CD14-positive monocyte (primary cell): Measurements from ENCODE around the gene CAPS2. TPM values are rescaled to one million over a fixed set of nuclear protein-coding genes. Genes with fewer than 3 reads are reported as not detected.

Source experiments
- DNase-seq, 3 donors: peaks; one replicate each; pipeline ENCODE4 v3.0.0-alpha.2; 2011 to 2022
- H2AFZ ChIP-seq: 2 replicates; pipeline ENCODE4 v1.6.0; 2012; ENCODE audit warnings: mild to moderate bottlenecking, low read depth, low read length, inconsistent platforms; ENCODE audit not compliant: insufficient read depth, poor library complexity, severe bottlenecking
- H3K27ac ChIP-seq, 2 donors: 1 replicate in 1 of 2; 2 replicates in 1 of 2; pipeline ENCODE4 v1.5.1; 2012 to 2013; ENCODE audit warnings: low read length in 2 of 2, control low read depth in 1 of 2, inconsistent platforms in 1 of 2, low read depth in 1 of 2, mild to moderate bottlenecking in 1 of 2
- H3K27me3 ChIP-seq, 2 donors: one replicate each; pipeline versions ENCODE4 v1.6.0 to v1.6.1; 2011 to 2013; ENCODE audit warnings: low read length in 2 of 2; ENCODE audit not compliant: control insufficient read depth in 2 of 2, insufficient read depth in 2 of 2
- H3K36me3 ChIP-seq, 2 donors: replicated peaks in 1 of 2; 1 replicate in 1 of 2; 2 replicates in 1 of 2; pipeline versions ENCODE4 v1.5.1 to v1.6.1; 2012 to 2013; ENCODE audit warnings: low read length in 2 of 2, control low read depth in 1 of 2, inconsistent platforms in 1 of 2, mild to moderate bottlenecking in 1 of 2; ENCODE audit not compliant: insufficient read depth in 2 of 2, control insufficient read depth in 1 of 2
- H3K4me1 ChIP-seq, 2 donors: 1 replicate in 1 of 2; 2 replicates in 1 of 2; pipeline versions ENCODE4 v1.5.1 to v1.6.1; 2012 to 2013; ENCODE audit warnings: low read length in 2 of 2, control low read depth in 1 of 2, inconsistent platforms in 1 of 2, mild to moderate bottlenecking in 1 of 2, moderate library complexity in 1 of 2; ENCODE audit not compliant: insufficient read depth in 2 of 2, control insufficient read depth in 1 of 2
- H3K4me2 ChIP-seq: replicated peaks from 2 replicates; pipeline ENCODE3; 2012; ENCODE audit warnings: low read length, moderate library complexity, mild to moderate bottlenecking; ENCODE audit not compliant: poor library complexity, severe bottlenecking; ENCODE audit errors: extremely low read depth
- H3K4me3 ChIP-seq, 3 experiments: fragments of 200-600 bp in 1 of 3; sonication (generic) in 1 of 3; replicated peaks in 1 of 3; 1 replicate in 2 of 3; 2 replicates in 1 of 3; pipeline ENCODE4 v1.5.1; 2011 to 2013; ENCODE audit warnings: low read length in 3 of 3, mild to moderate bottlenecking in 3 of 3, control low read depth in 2 of 3, low read depth in 2 of 3, inconsistent platforms in 1 of 3, moderate library complexity in 1 of 3
- H3K79me2 ChIP-seq: 2 replicates; pipeline ENCODE4 v1.6.0; 2012; ENCODE audit warnings: mild to moderate bottlenecking, control low read depth, inconsistent platforms, low read length, moderate library complexity; ENCODE audit not compliant: insufficient read depth
- H3K9ac ChIP-seq: 2 replicates; pipeline ENCODE4 v1.6.0; 2017; ENCODE audit warnings: low read length, mild to moderate bottlenecking; ENCODE audit not compliant: insufficient read depth, poor library complexity, severe bottlenecking
- H3K9me3 ChIP-seq, 2 donors: replicated peaks in 1 of 2; 1 replicate in 1 of 2; 2 replicates in 1 of 2; pipeline versions ENCODE4 v1.5.1 to v1.6.1; 2012 to 2013; ENCODE audit warnings: low read length in 2 of 2, control low read depth in 1 of 2; ENCODE audit not compliant: control insufficient read depth in 1 of 2, insufficient read depth in 1 of 2
- H4K20me1 ChIP-seq: 2 replicates; pipeline ENCODE4 v1.6.0; 2012; ENCODE audit warnings: mild to moderate bottlenecking, low read length, control low read depth, moderate library complexity; ENCODE audit not compliant: insufficient read depth
- H3K27ac Mint-ChIP-seq, 7 donors: one replicate each; pipeline ENCODE4 v1.8.0; 2020; ENCODE audit warnings: mild to moderate bottlenecking in 7 of 7, mixed read lengths in 7 of 7, moderate library complexity in 6 of 7, inconsistent platforms in 2 of 7
- H3K27me3 Mint-ChIP-seq, 3 donors: one replicate each; pipeline ENCODE4 v1.8.0; 2021 to 2022; ENCODE audit warnings: low read depth in 3 of 3, mild to moderate bottlenecking in 3 of 3, mixed read lengths in 3 of 3, moderate library complexity in 3 of 3, inconsistent platforms in 1 of 3
- H3K36me3 Mint-ChIP-seq, 2 donors: one replicate each; pipeline ENCODE4 v1.8.0; 2020; ENCODE audit warnings: mixed read lengths in 2 of 2, inconsistent platforms in 1 of 2, mild to moderate bottlenecking in 1 of 2
- H3K4me1 Mint-ChIP-seq: one replicate; pipeline ENCODE4 v1.8.0; 2020; ENCODE audit warnings: mild to moderate bottlenecking, mixed read lengths
- H3K4me3 Mint-ChIP-seq, 2 donors: one replicate each; pipeline ENCODE4 v1.8.0; 2020; ENCODE audit warnings: mild to moderate bottlenecking in 2 of 2, mixed read lengths in 2 of 2, moderate library complexity in 1 of 2
- H3K9me3 Mint-ChIP-seq, 7 donors: one replicate each; pipeline ENCODE4 v1.8.0; 2020 to 2022; ENCODE audit warnings: mixed read lengths in 7 of 7, mild to moderate bottlenecking in 6 of 7, moderate library complexity in 6 of 7, inconsistent platforms in 2 of 7
- CTCF ChIP-seq: fragments of 200-600 bp; IDR thresholded peaks from one replicate; pipeline ENCODE4 v1.8.0; 2022; ENCODE audit warnings: antibody characterized with exemption, mild to moderate bottlenecking
- WGBS: methylation state at CpG from one replicate; pipeline ENCODE4 v1.1.5; 2013; ENCODE audit warnings: missing lambda C conversion rate; ENCODE audit not compliant: insufficient coverage; 5-methylcytosine and 5-hydroxymethylcytosine counted together
- intact Hi-C, 2 donors: fragments of 100-400 bp; cut with micrococcal nuclease; formaldehyde crosslinking; loops; one replicate each; pipeline versions ENCODE4 v1.15.0 to v1.15.1; 2023
- polyA minus RNA-seq: library from RNA; depleted of rRNA, polyadenylated mRNA; stranded (reverse); fragments of >200 nt; gene quantifications from 2 replicates; pipeline ENCODE4 v1.2.3, GENCODE V29; 2012
- polyA plus RNA-seq, 3 donors: library from polyadenylated mRNA; depleted of rRNA in 1 of 3; unstranded in 2 of 3; stranded (reverse) in 1 of 3; fragments of 300-500 nt in 2 of 3; fragments of >200 nt in 1 of 3; fragmentation: Illumina TruSeq in 2 of 3; gene quantifications; 1 replicate in 2 of 3; 2 replicates in 1 of 3; pipeline ENCODE4 v1.2.3, GENCODE V29; 2012 to 2021
- total RNA-seq, 12 experiments: library from RNA in 1 of 12; stranded (reverse) in 1 of 12; fragments of 120-200 nt in 1 of 12; gene quantifications; one replicate each; pipeline ENCODE4 v1.2.4 and lab custom pipeline; 2013 to 2026; ENCODE audit warnings: mixed read lengths in 6 of 12, inconsistent platforms in 1 of 12

CAPS2 gene
- 2.9 TPM for total RNA-seq (2013)
- polyA plus RNA-seq (under 1 TPM in 2 of 3 donors, not detected in 1; 0.36 to 0.49 TPM), polyA minus RNA-seq (0.14 and 0.56 TPM in 2 replicates), total RNA-seq (lab: John Stamatoyannopoulos, UW) (0.34 to 6.7 (median 0.98) reads per million in 11 experiments)

GRCh38 chr12:75329918-75330826 lies at the start of gene CAPS2:
Gene CAPS2, minus strand, starts transcription at chr12:75330324. Its CDS starts 3,826 bp downstream, at chr12:75326498.
- Mint-ChIP-seq H3K9me3 (no peaks in the 10 kb centered on the region), H3K36me3 (no peaks in the 10 kb centered on the region), H3K4me3 (peak within 1 kb of the TSS; percentile 96 to 99), H3K4me1 (peaks cover 21% of the 10 kb centered on the region), H3K27me3 (peaks cover 4 to 14% (median 11%) of the 10 kb centered on the region in 3 donors), H3K27ac (peak within 1 kb of the TSS; percentile 57 to 90 (median 81))
- Histone ChIP-seq H3K4me2 (peak within 1 kb of the TSS; percentile 90), H4K20me1 (no peaks in the 10 kb centered on the region), H3K79me2 (no peaks in the 10 kb centered on the region), H3K36me3 (no peaks in the 10 kb centered on the region), H3K9ac (peak within 1 kb of the TSS; percentile 63), H3K9me3 (no peaks in the 10 kb centered on the region), H3K27ac (no peak within 1 kb of the TSS), H2AFZ (peak within 1 kb of the TSS; percentile 87), H3K4me3 (peak within 1 kb of the TSS; percentile 40 to 86 (median 74)), H3K27me3 (peaks cover 0 to 6% of the 10 kb centered on the region in 2 donors), H3K4me1 (peaks cover 17 to 20% of the 10 kb centered on the region in 2 donors)
- TF ChIP-seq CTCF, result no peak
- WGBS, result under 1% methylated on average over 28 of the region's 40 CpGs
- DNase-seq, result peak; percentile 56 to 82 (median 71)
- intact Hi-C loops, result loop anchor here (10.0 kb wide), 2 partner anchors 75 to 155 kb away; partner anchors contain the start of gene GLIPR1 (in 2 of the 2)

GRCh38 chr12:75378354-75378753 lies 48.2 kb upstream of the CAPS2 start:
- Histone ChIP-seq H3K4me2 (no peak overlapping the region), H4K20me1 (no peaks in the 10 kb centered on the region), H3K9me3 (no peaks in the 10 kb centered on the region), H3K79me2 (no peaks in the 10 kb centered on the region), H3K36me3 (no peaks in the 10 kb centered on the region), H3K4me1 (no peaks in the 10 kb centered on the region), H3K4me3 (no peak overlapping the region), H3K27me3 (no peaks in the 10 kb centered on the region), H3K27ac (no peak overlapping the region), H3K9ac (no peak overlapping the region), H2AFZ (no peak overlapping the region)
- DNase-seq, result no peak
- Mint-ChIP-seq H3K36me3 (peaks cover 0 to 4% of the 10 kb centered on the region in 2 donors), H3K4me1 (no peaks in the 10 kb centered on the region), H3K27ac (no peak overlapping the region), H3K9me3 (peaks cover 0 to 10% (median 1%) of the 10 kb centered on the region in 7 donors), H3K4me3 (no peak overlapping the region), H3K27me3 (peaks cover 0 to 1% (median 1%) of the 10 kb centered on the region in 3 donors)
- WGBS, result no CpG with 5 or more reads among the region's 1 CpG
- intact Hi-C loops, result no loop called here
- TF ChIP-seq CTCF, result no peak
